K562 (cell line): ENCODE data around the gene IL31. TPM values are rescaled to one million over a fixed set of nuclear protein-coding genes. Genes with fewer than 3 reads are reported as not detected.
A peak's percentile ranks its signal among the peaks of the same experiment; 100 is the strongest.

Experiments
- ATAC-seq: fragments of 200-7000 bp; cut with Tn5 transposase; 3 replicates; pipeline ENCODE4 v1.9.1; 2020; ENCODE audit warnings: moderate library complexity
- BruUV-seq: library from RNA; stranded (reverse); fragments of 400-500 nt; replicated peaks from 2 replicates; lab custom pipeline; 2021; lab: Mats Ljungman, UMichigan
- CTCF ChIA-PET: fragments of 300-600 bp; formaldehyde crosslinking; extraction: SDS; loops from one replicate; lab custom pipeline; 2021; ENCODE audit warnings: low intra/inter-chr PET ratio; lab: Yijun Ruan, JAX
- POLR2A ChIA-PET: fragments of 300-600, 350-650 bp; sonication (Branson Sonifier 250); formaldehyde crosslinking; extraction: SDS; loops from one replicate; lab custom pipeline; 2021; ENCODE audit warnings: antibody characterized with exemption, inconsistent platforms; lab: Yijun Ruan, JAX
- DNase-seq, 4 experiments: peaks; one replicate each; pipeline versions ENCODE4 v3.0.0 to v3.0.0-alpha.2; 2011 to 2018; ENCODE audit warnings: low spot score in 3 of 4, mixed read lengths in 3 of 4; ENCODE audit errors: extremely low read depth in 1 of 4
- FAIRE-seq: peaks from 2 replicates; lab custom pipeline; 2011; peaks lifted over from hg19 to GRCh38; lab: Jason Lieb, UNC
- H2AFZ ChIP-seq: 2 replicates; pipeline ENCODE4 v1.6.0; 2011; ENCODE audit warnings: low read depth, low read length, control low read depth, inconsistent platforms
- H3K27ac ChIP-seq: fragments of 200-600 bp; 3 replicates; pipeline ENCODE4 v1.8.0; 2011; ENCODE audit warnings: low read depth, mild to moderate bottlenecking, control low read depth, inconsistent platforms, low read length, moderate library complexity, mixed read lengths; ENCODE audit errors: extremely low read depth
- H3K27me3 ChIP-seq, 2 experiments: fragments of 300-600 bp in 1 of 2; 2 replicates in 1 of 2; 3 replicates in 1 of 2; pipeline versions ENCODE4 v1.6.0 to v1.8.0; 2011; ENCODE audit warnings: inconsistent platforms in 2 of 2, low read length in 2 of 2, mild to moderate bottlenecking in 1 of 2, mixed read lengths in 1 of 2, moderate library complexity in 1 of 2; ENCODE audit not compliant: control insufficient read depth in 2 of 2, insufficient read depth in 2 of 2
- H3K36me3 ChIP-seq: fragments of 300-600 bp; 3 replicates; pipeline ENCODE4 v1.8.0; 2011; ENCODE audit warnings: mild to moderate bottlenecking, low read length, inconsistent platforms; ENCODE audit not compliant: control insufficient read depth, insufficient read depth
- H3K4me1 ChIP-seq, 2 experiments: fragments of 200-600 bp in 1 of 2; replicated peaks in 1 of 2; 2 replicates in 1 of 2; 3 replicates in 1 of 2; pipeline versions ENCODE4 v1.5.1 to v1.8.0; 2011; ENCODE audit warnings: inconsistent platforms in 2 of 2, low read length in 2 of 2, mild to moderate bottlenecking in 1 of 2, mixed read lengths in 1 of 2, moderate library complexity in 1 of 2; ENCODE audit not compliant: control insufficient read depth in 2 of 2, insufficient read depth in 2 of 2
- H3K4me2 ChIP-seq: 2 replicates; pipeline ENCODE4 v1.6.1; 2011; ENCODE audit warnings: low read length, control low read depth, inconsistent platforms, mixed read lengths; ENCODE audit not compliant: insufficient read depth
- H3K4me3 ChIP-seq: fragments of 200-600 bp; sonication (generic), shearing (Covaris generic); 2 replicates; pipeline ENCODE4 v1.5.1; 2016; ENCODE audit warnings: control low read depth, inconsistent platforms
- H3K79me2 ChIP-seq: fragments of 200-600 bp; 3 replicates; pipeline ENCODE4 v1.8.0; 2011; ENCODE audit warnings: low read length, inconsistent platforms; ENCODE audit not compliant: control insufficient read depth, insufficient read depth
- H3K9ac ChIP-seq, 2 experiments: 2 replicates each; pipeline versions ENCODE4 v1.6.0 to v1.6.1; 2011; ENCODE audit warnings: low read depth in 2 of 2, low read length in 2 of 2, control low read depth in 1 of 2, inconsistent platforms in 1 of 2, mild to moderate bottlenecking in 1 of 2, mixed read lengths in 1 of 2; ENCODE audit not compliant: insufficient read depth in 1 of 2
- H3K9me1 ChIP-seq: one replicate; pipeline ENCODE4 v1.6.0; 2011; ENCODE audit warnings: inconsistent platforms, mild to moderate bottlenecking, low read length, moderate library complexity; ENCODE audit not compliant: control insufficient read depth, insufficient read depth
- H3K9me3 ChIP-seq: replicated peaks from 2 replicates; pipeline ENCODE4 v1.5.1; 2011; ENCODE audit warnings: low read depth, low read length, inconsistent platforms; ENCODE audit not compliant: control insufficient read depth, insufficient read depth
- H4K20me1 ChIP-seq: replicated peaks from 2 replicates; pipeline ENCODE4 v1.6.1; 2011; ENCODE audit warnings: low read length, inconsistent platforms, mixed read lengths; ENCODE audit not compliant: control insufficient read depth, insufficient read depth
- CBX5 ChIP-seq: IDR thresholded peaks from 2 replicates; pipeline ENCODE4 v1.6.1; 2014; ENCODE audit warnings: low read depth, borderline replicate concordance
- CTBP1 ChIP-seq: fragments of 450-650 bp; IDR thresholded peaks from 2 replicates; pipeline ENCODE4 v1.6.1; 2016; ENCODE audit warnings: borderline replicate concordance
- FOSL1 ChIP-seq: fragments of 200-800 bp; sonication (Bioruptor generic); conservative IDR thresholded peaks from 2 replicates; pipeline ENCODE4 v1.6.1; 2016; ENCODE audit warnings: missing genetic modification characterization, missing compliant biosample characterization
- JUND ChIP-seq, 2 experiments: IDR thresholded peaks; 2 replicates in 1 of 2; 3 replicates in 1 of 2; pipeline ENCODE4 v1.6.1; 2011; ENCODE audit warnings: borderline replicate concordance in 2 of 2, low read depth in 2 of 2, low read length in 2 of 2, improper control_type of control experiment in 1 of 2, missing biosample characterization in 1 of 2, missing genetic modification characterization in 1 of 2, missing genetic modification reagents in 1 of 2
- MTF1 ChIP-seq: fragments of 250-450 bp; sonication (Bioruptor Pico); IDR thresholded peaks from 2 replicates; pipeline ENCODE4 v1.9.0; 2021; ENCODE audit warnings: moderate library complexity, mild to moderate bottlenecking, inconsistent platforms, borderline replicate concordance
- NRF1 ChIP-seq, 2 experiments: fragments of 450-650 bp; IDR thresholded peaks in 1 of 2; conservative IDR thresholded peaks in 1 of 2; 2 replicates each; pipeline ENCODE4 v1.6.1; 2014; ENCODE audit warnings: mild to moderate bottlenecking in 2 of 2
- POLR2H ChIP-seq: IDR thresholded peaks from 2 replicates; pipeline ENCODE4 v1.6.1; 2016; ENCODE audit warnings: missing genetic modification characterization, low read depth, mild to moderate bottlenecking, control low read depth, missing compliant biosample characterization, moderate library complexity
- WGBS: fragments of 100-300 bp; shearing (Covaris generic); methylation state at CpG from one replicate; pipeline ENCODE4 v1.1.6; 2016; ENCODE audit warnings: low coverage, mixed read lengths; ENCODE audit not compliant: insufficient coverage; ENCODE audit errors: missing lambda C conversion rate; 5-methylcytosine and 5-hydroxymethylcytosine counted together
- in situ Hi-C: fragments of 300-500 bp; cut with MboI; formaldehyde crosslinking; loops from 4 replicates; pipeline ENCODE4 v1.15.0; 2018; ENCODE audit warnings: inconsistent platforms, mixed read lengths
- intact Hi-C: fragments of 100-400 bp; cut with micrococcal nuclease; formaldehyde crosslinking; loops from 2 replicates; pipeline ENCODE4 v1.14.2; 2022
- polyA plus RNA-seq, 8 experiments: library from polyadenylated mRNA; depleted of rRNA in 4 of 8; stranded (reverse) in 5 of 8; unstranded in 3 of 8; fragments of >200 nt; fragmentation: Nextera tagmentation in 2 of 8; fragmentation: Illumina TruSeq in 1 of 8; extraction: Ambion mirVana in 2 of 8; extraction: Trizol in 1 of 8; gene quantifications; 2 replicates each; pipeline versions ENCODE4 v1.2.1 to v1.2.3, GENCODE V29; 2011 to 2014; ENCODE audit warnings: inconsistent platforms in 1 of 8, missing spikeins in 1 of 8
- total RNA-seq, 7 experiments: library from RNA; depleted of rRNA in 6 of 7; stranded (reverse); fragments of >200 nt in 6 of 7; fragmentation: Illumina TruSeq in 2 of 7; extraction: Trizol in 2 of 7; gene quantifications; 2 replicates each; pipeline versions ENCODE4 v1.2.1 to v1.2.3, GENCODE V29; 2011 to 2021; ENCODE audit warnings: low replicate concordance in 1 of 7
- TF ChIP-seq, protein P1 (sequence below), 2 experiments: fragments of 450-650 bp in 1 of 2; sonication (generic) in 1 of 2; formaldehyde crosslinking in 1 of 2; IDR thresholded peaks in 1 of 2; conservative IDR thresholded peaks in 1 of 2; 2 replicates each; pipeline versions ENCODE4 v1.6.1 to v1.8.1; 2016 to 2023; ENCODE audit warnings: mild to moderate bottlenecking in 2 of 2, moderate library complexity in 2 of 2, inconsistent platforms in 1 of 2, missing genetic modification reagents in 1 of 2

Gene IL31
- total and polyA plus RNA-seq, 9 of the 15 experiments (the other 6 are each of a cell fraction or from before 2014, with no cell fraction given): not detected

DNA sequence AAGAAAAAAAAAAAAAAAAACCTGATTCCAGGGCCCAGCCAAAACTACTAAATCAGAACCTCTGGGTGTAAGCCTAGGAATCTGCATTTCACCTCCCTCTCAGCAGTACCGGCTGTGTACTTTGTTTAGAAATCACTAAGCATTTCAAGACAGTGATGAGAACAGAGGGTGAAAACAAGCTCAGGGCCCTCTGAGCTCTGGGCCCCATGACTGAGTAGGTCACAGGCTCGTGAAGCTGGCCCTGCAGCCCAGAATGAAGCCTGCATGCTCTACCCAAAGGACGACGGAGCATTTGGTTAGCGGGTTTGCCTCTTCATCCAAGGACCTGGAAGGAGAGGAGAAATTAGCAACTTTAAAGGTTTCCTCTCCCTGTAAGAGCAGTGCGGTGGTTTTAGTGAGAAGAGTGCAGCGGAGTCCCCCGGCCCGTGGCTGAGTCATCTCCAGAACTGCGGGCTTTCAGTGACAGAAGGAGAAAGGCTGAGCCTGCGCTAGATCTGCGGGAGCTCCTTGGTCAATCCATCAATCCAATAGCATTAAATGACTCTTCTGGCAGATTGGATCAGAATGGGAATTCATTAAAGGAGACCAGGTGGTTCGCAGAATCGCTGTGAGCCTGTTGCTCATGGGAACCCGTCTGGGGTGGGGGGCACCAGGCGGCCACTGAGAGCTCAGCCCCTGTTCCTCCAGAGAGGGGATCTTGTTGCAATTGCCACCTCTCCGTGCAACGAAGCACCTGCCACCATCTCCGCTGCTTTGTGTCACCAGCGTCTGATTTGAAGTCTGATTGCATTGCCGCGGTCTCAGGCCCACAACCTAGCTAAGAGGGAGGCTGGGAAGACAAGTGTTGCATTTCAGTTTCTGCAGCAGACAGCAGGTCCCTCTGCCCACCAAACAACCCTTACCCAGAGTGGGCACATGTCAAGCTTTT, 7.3 kb downstream of the IL31 start:
- DNase-seq: peak in 1 of 4 experiments; percentile 11
- Histone ChIP-seq H3K27ac (no peak overlapping the region), H3K4me1 (no peaks in the 10 kb centered on the region; a peak in 1 of 5 replicates), H3K9me1 (no peaks in the 10 kb centered on the region), H3K79me2 (no peaks in the 10 kb centered on the region), H2AFZ (peak overlapping the region; percentile 33; the same call in 1 of the 2 replicates), H3K4me2 (no peak overlapping the region), H3K27me3 (peaks cover 19 to 31% of the 10 kb centered on the region in 2 experiments; a peak in 4 of 5 replicates), H3K9me3 (no peaks in the 10 kb centered on the region), H3K4me3 (no peak overlapping the region), H4K20me1 (no peaks in the 10 kb centered on the region), H3K9ac (no peak overlapping the region), H3K36me3 (no peaks in the 10 kb centered on the region)
- TF ChIP-seq, protein P1, sequence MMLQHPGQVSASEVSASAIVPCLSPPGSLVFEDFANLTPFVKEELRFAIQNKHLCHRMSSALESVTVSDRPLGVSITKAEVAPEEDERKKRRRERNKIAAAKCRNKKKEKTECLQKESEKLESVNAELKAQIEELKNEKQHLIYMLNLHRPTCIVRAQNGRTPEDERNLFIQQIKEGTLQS (IDR thresholded peaks at IDR 0.05): peak; percentile 23; the same call in 1 of the 2 replicates
- TF ChIP-seq, protein P1 (CRISPR knock-in tag; conservative IDR thresholded peaks at IDR 0.05): no peak
- TF ChIP-seq CTBP1: no peak
- TF ChIP-seq FOSL1 (tag): 0 out of 2 replicates have a peak, but pooled peaks have one; percentile 20
- TF ChIP-seq CBX5: no peak
- TF ChIP-seq MTF1 (CRISPR knock-in tag): no peak
- no peak for TF ChIP-seq POLR2H (tag)
- TF ChIP-seq JUND (IDR thresholded peaks at IDR 0.05; ENCODE audit: borderline replicate concordance, low read depth, low read length): 0 out of 2 replicates have a peak, but pooled peaks have one; percentile 4
- no peak for TF ChIP-seq JUND (tag; IDR thresholded peaks at IDR 0.05; ENCODE audit: borderline replicate concordance, low read depth, low read length)
- TF ChIP-seq NRF1 (conservative IDR thresholded peaks at IDR 0.05 in 1 of 2, IDR thresholded peaks at IDR 0.05 in 1 of 2): peak; percentile 38 to 54; a peak in 3 of 4 replicates
- in situ Hi-C loops: no loop called here
- ChIA-PET POLR2A (interaction anchor here (0.6 to 1.3 kb wide), 5 partner anchors 9 to 39 kb away, joined by 3 to 5 read pairs (median 4); partner anchors contain the start of gene LRRC43), CTCF (no interaction called here)
- WGBS: 19% methylated on average over 22 of the region's 22 CpGs
- FAIRE-seq: no peak
- peak; percentile 67 for ATAC-seq
- intact Hi-C loops: no loop called here
- BruUV-seq: no TSS peak
